T47D (cell line): ENCODE data around the gene CA4.
"Not testable (repeated sequence)": the region's sequence is repeated elsewhere in the genome, so short reads cannot be mapped to it uniquely, and the experiment has no call there.

Source experiments
- DNase-seq, 2 experiments: peaks; one replicate each; pipeline versions ENCODE4 v3.0.0 to v3.0.0-alpha.2; 2011 to 2012; ENCODE audit warnings: low read depth in 1 of 2, low spot score in 1 of 2
- JUND ChIP-seq: IDR thresholded peaks from 2 replicates; pipeline ENCODE4 v1.6.1; 2012; ENCODE audit warnings: low read depth
- in situ Hi-C: cut with HindIII; loops from 2 replicates; pipeline ENCODE4 v1.10.0; 2016; ENCODE audit warnings: low sequenced_read_pairs, low pct_unique_long_range_greater_than_20kb

Gene CA4

GRCh38 chr17:60188759-60189158 lies 39.0 kb downstream of the CA4 start:
- no peak for TF ChIP-seq JUND
- in situ Hi-C loops: no loop called here
- no peak for DNase-seq

GRCh38 chr17:60190032-60190431 lies 40.3 kb downstream of the CA4 start:
- in situ Hi-C loops, DNase-seq: not testable (repeated sequence)

GRCh38 chr17:60193032-60193431 lies 43.3 kb downstream of the CA4 start:
- in situ Hi-C loops, DNase-seq: not testable (repeated sequence)

GRCh38 chr17:60193482-60193881 lies 43.7 kb downstream of the CA4 start:
- in situ Hi-C loops: no loop called here
- no peak for TF ChIP-seq JUND
- no peak for DNase-seq

GRCh38 chr17:60194141-60194540 lies 44.4 kb downstream of the CA4 start:
- DNase-seq, in situ Hi-C loops: not testable (repeated sequence)

- in situ Hi-C loops, DNase-seq: not testable (repeated sequence)
These were observed 48.9 kb downstream of the CA4 start for GRCh38 chr17:60198630-60199029.

GRCh38 chr17:60205782-60206181 lies 56.0 kb downstream of the CA4 start:
- not testable (repeated sequence) for DNase-seq

GRCh38 chr17:60208302-60208701 lies 58.5 kb downstream of the CA4 start:
- in situ Hi-C loops: not testable (repeated sequence)

More at GRCh38 chr17:60205782-60206181, 56.0 kb downstream of the CA4 start:
- in situ Hi-C loops: not testable (repeated sequence)

More at GRCh38 chr17:60208302-60208701, 58.5 kb downstream of the CA4 start:
- not testable (repeated sequence) for DNase-seq
